Stimulated activated CD4-positive, alpha-beta T cell treated with anti-CD3 and anti-CD28 coated beads, Interleukin-4, amount 100 ng/mL, for 24 hours (primary cell): ENCODE measurements around the gene PDE8B.

Experiments
- DNase-seq: peaks from one replicate; pipeline ENCODE4 v3.0.0-alpha.2; 2020

PDE8B gene

GRCh38 chr5:77295863-77296378, 85.4 kb downstream of the PDE8B start:
- no peak for DNase-seq

- no peak for DNase-seq
Measured at GRCh38 chr5:77298146-77298545, 87.7 kb downstream of the PDE8B start.

- no peak for DNase-seq
Measured at GRCh38 chr5:77300451-77300850, 90.0 kb downstream of the PDE8B start.

DNA sequence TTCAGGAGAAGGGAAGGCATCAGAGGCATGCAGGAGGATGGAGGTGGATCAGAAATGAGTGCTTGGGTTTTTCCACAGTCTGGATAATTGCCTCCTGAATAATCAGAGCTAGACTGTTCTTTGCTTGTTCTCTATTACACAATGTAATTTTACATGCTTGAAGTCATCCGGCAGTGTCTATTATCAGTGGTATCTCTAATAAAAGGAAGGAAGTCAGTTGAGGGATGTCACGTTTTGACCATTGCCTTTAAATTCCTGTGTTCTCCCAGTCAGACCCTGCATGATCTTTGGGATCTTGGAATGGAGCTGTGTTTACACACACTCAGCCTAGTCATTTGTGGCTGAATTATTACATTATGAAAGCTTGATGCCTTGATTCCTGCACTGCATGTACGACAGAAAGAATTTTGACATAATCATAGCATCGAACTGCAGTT, 91.0 kb downstream of the PDE8B start:
- no peak for DNase-seq

- DNase-seq = no peak
Measured at GRCh38 chr5:77302247-77302646, 91.8 kb downstream of the PDE8B start.

DNA sequence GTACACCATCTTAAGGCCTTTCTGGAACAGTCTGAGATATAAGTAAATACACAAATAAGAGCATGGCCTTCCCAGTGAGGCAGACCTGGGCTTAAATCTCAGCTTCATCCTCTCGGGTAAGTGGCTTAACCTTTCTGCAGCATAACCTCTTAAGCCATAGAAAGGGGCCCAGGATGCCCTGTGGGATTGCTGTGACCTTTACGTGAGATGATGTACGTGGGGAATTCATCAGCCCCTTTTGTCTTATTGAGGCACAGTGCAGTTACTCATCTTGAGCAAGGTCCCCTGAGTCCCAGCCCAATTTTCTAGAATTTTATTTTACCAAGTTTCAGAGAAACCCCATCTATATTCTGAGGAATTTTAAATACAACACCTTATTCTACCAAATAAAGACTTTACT, 92.2 kb downstream of the PDE8B start:
- no peak for DNase-seq

- DNase-seq = no peak
Measured at GRCh38 chr5:77304388-77304787, 93.9 kb downstream of the PDE8B start.

DNA sequence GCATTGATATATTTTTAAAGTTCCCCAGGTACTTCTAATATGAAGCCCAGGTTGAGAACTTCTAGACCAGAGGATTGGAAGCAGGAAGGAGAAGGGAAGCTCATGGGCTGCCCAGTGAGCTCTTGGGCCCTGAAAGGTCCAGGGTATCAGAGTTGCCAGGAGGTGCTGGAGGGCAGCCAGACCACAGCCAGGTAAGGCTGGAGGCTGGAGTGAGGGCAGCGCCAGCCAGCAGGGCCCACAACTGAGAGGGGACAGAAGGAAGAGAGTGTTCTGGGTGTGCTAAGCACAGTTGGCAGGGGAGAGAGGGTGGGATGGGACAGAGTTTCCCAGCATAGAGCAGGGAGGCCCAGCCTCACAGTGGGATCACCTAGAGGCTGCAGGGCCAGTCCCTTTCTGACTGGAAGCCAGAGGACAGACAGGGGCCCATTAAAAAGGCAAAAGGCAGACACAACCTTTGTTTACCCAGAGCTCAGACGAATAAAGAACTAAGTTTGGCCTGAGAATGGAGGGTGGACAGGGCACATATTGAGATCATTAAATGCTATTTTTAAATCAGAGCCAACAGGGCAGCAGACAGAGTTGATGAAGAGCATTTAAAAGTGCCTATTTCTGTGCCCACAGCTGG, 94.9 kb downstream of the PDE8B start:
- no peak for DNase-seq

DNA sequence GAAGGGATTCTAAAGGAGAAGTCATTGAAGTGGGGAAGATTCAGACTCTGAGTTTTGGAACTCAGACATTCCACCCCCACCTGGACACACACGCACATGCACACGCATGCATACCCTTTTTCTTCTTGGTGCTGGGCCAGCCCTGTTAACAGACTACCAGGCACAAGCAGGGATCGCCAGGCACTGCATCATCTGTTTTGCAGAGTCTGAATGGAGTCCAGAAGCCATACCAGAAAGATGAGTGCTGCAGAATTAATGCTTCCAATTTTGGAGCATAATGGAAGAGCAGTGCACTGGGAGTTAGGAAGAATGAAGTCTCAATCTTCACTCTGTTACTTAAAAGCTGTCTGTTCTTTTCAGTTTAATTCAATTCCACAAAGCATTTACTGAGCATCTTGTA, 95.5 kb downstream of the PDE8B start:
- DNase-seq = no peak

DNA sequence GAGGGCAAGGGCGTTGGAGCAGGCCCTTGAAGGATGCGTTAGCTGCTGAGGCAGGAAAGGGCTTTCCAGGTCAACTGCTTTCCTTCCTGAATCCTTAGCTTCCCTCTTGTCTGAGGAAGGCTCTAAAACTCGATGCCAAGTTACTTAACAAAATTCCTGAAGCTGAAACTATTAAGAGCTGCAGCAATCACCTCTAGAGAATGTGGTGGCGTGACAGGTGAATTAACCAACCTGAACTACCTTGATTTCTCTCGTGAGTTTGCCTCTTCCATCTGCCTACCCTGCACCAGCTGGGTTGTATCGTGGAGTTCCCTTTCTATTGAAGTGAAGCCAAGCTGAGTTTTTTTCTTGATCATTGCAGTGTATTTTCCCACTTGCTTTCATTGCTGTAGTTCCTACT, 96.1 kb downstream of the PDE8B start:
- DNase-seq = no peak

- DNase-seq = no peak
Measured at GRCh38 chr5:77308154-77308960, 97.9 kb downstream of the PDE8B start.

DNA sequence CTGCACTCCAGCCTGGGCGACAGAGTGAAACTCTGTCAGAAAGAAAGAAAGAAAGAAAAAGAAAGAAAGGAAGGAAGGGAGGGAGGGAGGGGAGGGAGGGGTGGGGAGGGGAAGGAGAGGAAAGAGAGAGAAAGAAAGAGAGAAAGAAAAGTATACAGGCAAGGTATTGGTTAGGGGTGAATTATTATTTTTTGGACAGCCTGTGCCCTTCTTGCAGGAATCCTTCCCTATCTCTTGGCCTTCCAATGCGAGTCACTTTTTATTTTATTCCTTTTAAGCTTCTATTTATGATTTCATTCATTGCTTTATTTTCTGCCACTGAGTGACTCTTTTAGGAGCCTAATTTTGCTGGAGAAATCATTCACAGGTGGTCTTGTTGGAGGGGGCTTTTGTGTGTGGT, 98.7 kb downstream of the PDE8B start:
- DNase-seq = no peak

DNA sequence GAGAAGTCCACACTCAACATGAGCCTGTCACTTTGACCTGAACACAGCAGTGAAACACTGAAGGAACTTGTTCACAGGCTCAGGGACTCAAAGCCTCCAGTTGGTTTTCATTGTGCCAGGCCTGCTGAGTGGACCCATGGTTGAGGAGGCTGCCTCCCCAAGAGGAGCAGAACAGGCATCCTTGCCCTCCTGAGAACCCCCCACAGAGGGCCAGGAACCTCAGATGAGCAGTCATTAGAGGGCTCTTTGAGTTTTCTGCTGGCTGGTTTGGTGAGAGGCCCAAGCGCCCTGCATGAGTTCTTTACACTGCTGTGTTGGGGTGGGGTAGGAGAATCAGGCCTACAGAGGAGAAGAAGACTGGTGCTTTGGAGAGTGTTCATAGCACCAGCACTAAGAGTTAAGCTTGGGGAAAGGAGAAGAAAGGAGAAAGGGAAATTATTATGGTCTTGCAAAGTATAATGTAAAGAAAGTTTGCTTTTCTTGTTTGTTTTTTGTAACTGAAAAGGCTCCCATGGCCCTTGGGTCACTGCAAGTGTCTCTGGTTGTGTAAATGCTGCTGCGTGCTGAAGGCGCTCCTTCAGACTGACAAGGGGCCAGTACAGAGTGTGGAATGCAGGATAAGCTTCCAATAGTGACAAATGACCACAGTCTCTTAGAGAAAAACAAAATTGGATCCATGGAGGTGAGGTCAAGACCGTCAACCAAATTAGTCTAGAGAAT, 100.2 kb downstream of the PDE8B start:
- no peak for DNase-seq

DNA sequence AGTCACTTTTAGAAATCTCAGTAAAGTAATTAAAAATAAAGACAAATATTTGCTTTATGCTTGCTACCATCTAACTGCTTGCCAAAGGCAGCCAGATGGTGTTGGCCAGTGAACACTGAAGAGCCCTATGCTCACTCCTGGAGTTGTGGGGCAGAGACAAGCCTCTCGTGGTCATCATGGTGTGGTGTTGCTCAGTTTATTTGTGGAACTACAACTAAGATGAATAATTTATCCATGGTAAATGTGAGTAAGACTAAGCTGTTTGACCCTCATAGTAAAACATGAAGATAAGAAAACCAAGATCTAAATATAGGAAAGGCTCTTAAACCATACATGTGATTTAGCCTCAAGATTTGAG, 100.7 kb downstream of the PDE8B start:
- DNase-seq = no peak

DNA sequence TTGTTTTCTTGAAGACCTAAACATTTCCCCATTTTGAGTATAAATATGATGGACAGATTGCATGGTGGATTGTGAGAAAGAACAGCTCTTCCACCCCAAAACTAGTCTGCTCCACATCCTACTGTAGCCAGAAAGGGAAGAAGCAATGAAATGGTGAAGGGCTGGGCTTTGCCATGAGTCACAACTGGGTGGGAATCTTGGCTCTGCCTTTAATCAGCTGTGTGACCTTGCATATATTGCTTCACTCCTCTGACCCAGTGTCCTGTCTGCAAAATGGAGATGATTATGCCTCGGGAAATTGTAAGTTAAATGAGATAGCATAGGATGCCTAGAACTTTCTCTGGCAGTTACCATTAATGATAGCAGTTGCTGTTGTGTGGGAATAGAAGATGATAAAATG, 101.9 kb downstream of the PDE8B start:
- no peak for DNase-seq

GRCh38 chr5:77316871-77317661, 106.6 kb downstream of the PDE8B start:
- DNase-seq = no peak

DNA sequence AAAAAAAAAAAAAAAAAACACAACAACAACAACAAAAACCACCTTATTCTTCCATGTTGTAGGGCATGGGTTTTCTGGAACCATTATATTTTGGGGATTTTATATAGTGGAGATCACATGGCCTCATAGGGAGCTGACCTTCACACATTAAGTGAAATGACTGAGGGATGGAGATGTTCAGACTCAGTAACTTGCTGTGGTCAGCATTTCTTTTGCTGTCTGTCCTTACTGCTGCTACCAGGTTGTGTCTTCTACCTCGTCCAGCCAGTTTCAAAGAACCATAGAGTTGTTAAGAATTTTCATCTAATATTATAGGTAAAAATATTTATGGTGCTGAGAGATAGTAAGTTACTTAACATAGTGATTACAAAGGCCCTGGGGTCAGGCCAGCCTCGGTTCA, 107.6 kb downstream of the PDE8B start:
- DNase-seq = no peak

DNA sequence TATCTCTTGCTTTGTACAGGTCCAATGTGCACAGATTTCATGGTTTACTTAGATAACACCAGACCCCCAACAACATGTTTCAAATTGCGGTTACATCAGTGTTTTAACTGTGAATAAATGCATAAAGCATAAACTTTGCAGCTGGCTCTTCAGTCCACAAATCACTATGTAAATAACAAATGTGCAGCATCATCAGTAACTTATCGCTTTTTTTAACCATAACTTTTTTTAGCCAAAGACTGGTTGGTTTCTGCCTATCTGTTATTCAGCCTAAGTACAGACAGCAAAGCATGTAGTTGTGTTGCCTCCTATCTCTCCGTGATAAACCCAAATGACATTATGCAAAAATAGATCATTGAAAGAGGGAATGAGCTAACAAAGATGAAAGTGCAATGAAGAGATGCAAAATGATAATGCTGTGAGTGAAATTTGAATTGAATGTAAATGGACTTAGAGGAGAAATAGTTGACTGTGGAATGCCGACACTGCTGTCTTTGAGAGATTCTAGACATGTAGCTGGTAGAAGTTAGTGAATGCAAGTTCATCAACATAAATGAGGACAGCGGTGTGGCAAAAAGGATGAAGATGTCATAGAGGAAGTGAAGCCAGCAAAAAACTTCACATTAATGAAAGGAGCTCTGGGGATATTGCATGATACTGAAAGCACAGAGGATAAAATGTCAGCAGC, 108.8 kb downstream of the PDE8B start:
- DNase-seq = no peak

GRCh38 chr5:77321793-77322394, 111.4 kb downstream of the PDE8B start:
- no peak for DNase-seq

DNA sequence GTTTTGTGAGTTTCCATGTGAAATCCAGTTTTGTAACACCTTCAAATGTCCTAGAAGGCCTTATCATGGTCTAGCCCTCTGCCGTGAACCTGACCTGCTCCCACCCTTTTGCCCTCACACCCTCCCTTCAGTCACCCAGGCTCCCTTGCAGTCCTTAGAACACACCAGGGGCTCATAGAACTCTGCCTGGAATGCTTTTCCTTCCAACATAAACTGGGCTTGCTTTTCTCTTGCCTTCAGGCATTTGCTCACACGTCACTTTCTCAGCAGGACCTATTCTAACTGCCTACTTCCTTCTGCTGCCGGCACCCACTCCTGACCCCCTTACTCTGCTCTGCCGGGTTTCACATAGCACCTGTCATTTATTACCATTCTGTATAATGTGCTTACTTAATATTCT, 111.9 kb downstream of the PDE8B start:
- DNase-seq = no peak

DNA sequence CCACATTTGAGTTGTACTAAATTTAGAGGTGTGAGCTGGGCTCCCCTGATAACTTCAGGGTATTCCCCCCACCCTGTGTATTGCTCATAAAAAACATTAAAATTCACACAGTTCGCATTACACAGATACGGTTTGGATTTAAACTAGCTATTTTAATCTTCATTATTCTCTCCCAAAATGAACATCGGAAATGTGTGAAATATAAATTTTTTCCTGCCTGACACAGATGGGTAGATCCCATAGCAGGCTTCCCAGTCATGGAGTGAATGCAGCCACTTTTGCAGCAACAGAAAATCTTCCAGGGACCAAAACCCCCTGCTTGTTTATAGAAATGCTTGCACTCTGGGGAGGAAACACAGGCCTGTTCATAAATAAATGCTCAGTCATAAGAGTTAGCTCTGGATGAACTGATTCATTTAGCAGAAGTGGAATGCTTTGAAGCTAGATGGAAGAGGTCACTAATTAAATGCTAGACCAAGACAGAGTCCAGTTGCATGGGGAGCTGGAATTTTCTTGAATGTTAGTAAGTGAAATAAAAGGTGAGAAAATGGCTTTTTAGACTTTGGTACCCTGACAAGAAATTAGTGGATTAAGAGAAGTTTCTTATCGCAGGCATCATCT, 115.6 kb downstream of the PDE8B start:
- no peak for DNase-seq
